Retinal pigment epithelial cell (primary cell): ENCODE data around the gene XYLT1.

ENCODE experiments used
- DNase-seq: peaks from one replicate; pipeline ENCODE4 v3.0.0-alpha.2; 2010; ENCODE audit warnings: low read depth
- H3K4me3 ChIP-seq: 2 replicates; pipeline ENCODE4 v1.5.1; 2011; ENCODE audit warnings: mild to moderate bottlenecking, low read length, control low read depth, moderate library complexity
- CTCF ChIP-seq: conservative IDR thresholded peaks from 2 replicates; pipeline ENCODE4 v1.5.1; 2011; ENCODE audit warnings: low read depth, low read length, control low read depth, inconsistent platforms

XYLT1 gene

DNA sequence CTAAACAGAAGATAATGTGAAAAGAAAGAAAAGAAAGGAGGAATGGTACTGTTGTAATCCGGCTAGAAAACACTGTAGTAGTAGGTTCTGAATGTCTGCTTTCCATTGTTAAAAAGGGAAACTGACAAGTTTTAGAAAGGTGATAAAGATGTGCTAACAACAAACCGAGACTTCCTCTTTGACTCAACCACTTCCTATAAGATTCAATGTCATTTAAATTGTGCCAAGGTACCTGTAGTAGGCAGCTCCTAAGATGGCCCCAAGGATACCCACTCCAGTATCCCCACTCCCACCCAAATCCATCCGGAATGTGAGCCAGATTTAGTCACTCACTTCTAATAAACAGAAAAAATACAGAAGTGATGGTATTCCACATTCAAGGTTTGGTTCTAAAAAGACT, 31.2 kb downstream of the XYLT1 start:
- TF ChIP-seq CTCF, result no peak
- no peak overlapping the region for H3K4me3 ChIP-seq
- no peak for DNase-seq

DNA sequence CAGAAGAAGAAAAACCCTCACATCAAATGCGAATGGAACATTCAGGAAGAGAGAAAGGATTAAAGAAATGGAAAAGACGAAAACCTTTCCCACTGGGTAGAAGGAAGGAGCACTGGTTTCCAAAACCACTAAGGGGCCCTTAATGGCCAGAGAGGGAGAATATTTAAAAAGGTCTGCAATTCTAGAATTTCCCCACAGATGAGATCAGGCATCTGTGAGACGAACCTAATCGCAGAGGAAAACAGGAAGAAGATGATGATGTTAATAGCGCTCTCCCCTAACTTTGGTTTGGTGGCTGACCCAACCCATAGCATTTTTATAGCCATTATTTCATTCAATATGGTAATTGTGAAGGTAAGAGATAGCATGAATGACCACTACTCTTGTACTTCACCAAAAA, 32.8 kb downstream of the XYLT1 start:
- H3K4me3 ChIP-seq, result no peak overlapping the region
- no peak for DNase-seq
- no peak for TF ChIP-seq CTCF

- TF ChIP-seq CTCF, result no peak
- DNase-seq, result no peak
- H3K4me3 ChIP-seq, result no peak overlapping the region
Observed at GRCh38 chr16:17437127-17437720, 33.5 kb downstream of the XYLT1 start.

DNA sequence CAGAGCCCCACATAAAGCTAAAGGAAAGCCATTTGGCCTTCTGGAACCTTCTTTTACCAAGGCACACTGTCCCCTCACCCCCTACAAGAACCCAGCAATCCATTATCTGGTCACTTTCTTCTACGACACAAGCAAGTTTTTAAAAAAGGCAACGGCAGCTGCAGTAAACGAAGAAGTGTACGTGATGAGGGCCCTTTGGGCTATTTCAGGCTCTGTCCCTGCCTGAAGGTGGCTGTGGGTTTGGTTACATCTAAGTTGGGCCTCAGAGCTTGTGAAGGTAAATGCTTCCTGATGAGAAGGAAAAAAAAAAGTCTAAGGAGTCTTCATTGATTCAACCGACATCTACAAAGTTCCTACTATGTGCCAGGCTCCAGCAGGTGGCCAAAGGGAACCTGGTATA, 35.4 kb downstream of the XYLT1 start:
- no peak for DNase-seq
- no peak overlapping the region for H3K4me3 ChIP-seq
- TF ChIP-seq CTCF, result no peak

DNA sequence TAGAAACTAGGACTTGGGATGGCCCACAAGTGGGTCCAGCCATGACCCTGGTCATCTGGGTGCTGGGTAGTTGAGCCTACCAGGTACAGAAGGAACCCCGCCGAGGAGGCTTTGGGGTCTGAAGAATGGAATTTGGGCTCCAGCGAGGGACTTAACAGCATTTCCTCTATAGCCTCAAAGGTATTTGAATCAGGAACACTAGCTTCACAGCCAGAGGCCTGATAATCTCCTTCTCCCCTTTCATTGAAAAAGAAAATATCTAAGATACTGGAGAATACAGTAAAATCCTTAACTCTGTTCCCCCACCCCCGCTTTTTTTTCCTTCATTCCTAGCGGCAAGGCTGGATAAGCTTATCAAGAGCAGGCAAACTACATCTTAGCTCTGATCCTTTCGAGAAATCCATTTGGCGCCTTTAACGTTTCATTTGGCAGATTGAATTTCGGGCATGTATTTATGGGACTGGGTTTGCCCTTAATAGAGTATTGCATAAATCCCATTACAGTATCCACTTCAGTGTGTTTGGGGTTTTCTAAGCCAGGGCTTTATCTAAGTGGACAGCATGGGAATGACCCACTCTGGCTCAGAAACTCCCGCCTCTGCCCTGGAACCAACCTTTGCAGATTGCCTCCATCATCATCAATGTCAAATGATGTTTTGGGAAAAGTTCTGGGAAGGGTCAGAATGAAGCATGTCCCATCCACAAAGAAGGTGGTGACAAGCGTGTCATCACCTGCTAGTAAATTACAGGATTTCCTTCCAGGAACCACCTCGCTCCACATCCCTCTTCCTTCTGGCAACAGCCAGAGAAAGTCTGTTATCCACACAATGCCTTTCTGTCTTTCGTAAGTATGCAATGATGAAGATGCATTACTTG, 36.9 kb downstream of the XYLT1 start:
- TF ChIP-seq CTCF, result no peak
- no peak overlapping the region for H3K4me3 ChIP-seq
- no peak for DNase-seq

GRCh38 chr16:17432901-17433576, 37.7 kb downstream of the XYLT1 start:
- DNase-seq, result no peak
- TF ChIP-seq CTCF, result no peak
- no peak overlapping the region for H3K4me3 ChIP-seq
